Liver (tissue), 9 donors: Measurements from ENCODE around the gene PRKN. TPM values are rescaled to one million over a fixed set of nuclear protein-coding genes. Genes with fewer than 3 reads are reported as not detected.

ENCODE experiments used
- DNase-seq: peaks from one replicate; pipeline ENCODE4 v3.0.0-alpha.2; 2017; ENCODE audit warnings: low spot score
- H3K27ac ChIP-seq, 2 donors: one replicate each; pipeline ENCODE4 v1.7.0; 2013; ENCODE audit warnings: inconsistent platforms in 2 of 2, low read length in 2 of 2, control low read depth in 1 of 2, low read depth in 1 of 2, mild to moderate bottlenecking in 1 of 2
- H3K27me3 ChIP-seq, 4 donors: one replicate each; pipeline versions ENCODE4 v1.6.1 to v1.7.0; 2013; ENCODE audit warnings: low read length in 3 of 4, inconsistent platforms in 1 of 4, mild to moderate bottlenecking in 1 of 4, moderate library complexity in 1 of 4; ENCODE audit not compliant: control insufficient read depth in 4 of 4, insufficient read depth in 4 of 4
- H3K36me3 ChIP-seq, 4 donors: one replicate each; pipeline versions ENCODE4 v1.6.1 to v1.7.0; 2013; ENCODE audit warnings: low read length in 3 of 4, mild to moderate bottlenecking in 3 of 4, low read depth in 1 of 4, moderate library complexity in 1 of 4; ENCODE audit not compliant: control insufficient read depth in 4 of 4, insufficient read depth in 3 of 4
- H3K4me1 ChIP-seq, 4 donors: one replicate each; pipeline versions ENCODE4 v1.6.1 to v1.7.0; 2013; ENCODE audit warnings: low read length in 3 of 4, mild to moderate bottlenecking in 3 of 4, moderate library complexity in 1 of 4; ENCODE audit not compliant: control insufficient read depth in 4 of 4, insufficient read depth in 4 of 4
- H3K4me3 ChIP-seq, 3 donors: one replicate each; pipeline versions ENCODE4 v1.6.1 to v1.7.0; 2013; ENCODE audit warnings: low read length in 3 of 3, control low read depth in 1 of 3, low read depth in 1 of 3, mild to moderate bottlenecking in 1 of 3
- H3K9ac ChIP-seq, 2 donors: one replicate each; pipeline ENCODE4 v1.7.0; 2013; ENCODE audit warnings: low read length in 2 of 2, mild to moderate bottlenecking in 2 of 2, moderate library complexity in 2 of 2, control low read depth in 1 of 2, low read depth in 1 of 2
- H3K9me3 ChIP-seq, 4 donors: one replicate each; pipeline versions ENCODE4 v1.6.1 to v1.7.0; 2013; ENCODE audit warnings: low read length in 3 of 4; ENCODE audit not compliant: control insufficient read depth in 4 of 4
- ATF3 ChIP-seq: IDR thresholded peaks from 2 replicates; pipeline ENCODE4 v1.6.1; 2016; ENCODE audit warnings: antibody characterized with exemption
- EGR1 ChIP-seq, 2 donors: IDR thresholded peaks; 2 replicates each; pipeline ENCODE4 v1.6.1; 2016 to 2018; ENCODE audit warnings: antibody characterized with exemption in 2 of 2, low read depth in 2 of 2
- FOXA1 ChIP-seq: IDR thresholded peaks from 2 replicates; pipeline ENCODE4 v1.6.1; 2016; ENCODE audit warnings: antibody characterized with exemption
- FOXA2 ChIP-seq: IDR thresholded peaks from 2 replicates; pipeline ENCODE4 v1.6.1; 2016; ENCODE audit warnings: antibody characterized with exemption
- GABPA ChIP-seq, 2 donors: IDR thresholded peaks in 1 of 2; conservative IDR thresholded peaks in 1 of 2; 2 replicates each; pipeline ENCODE4 v1.6.1; 2016; ENCODE audit warnings: antibody characterized with exemption in 2 of 2, mild to moderate bottlenecking in 1 of 2, moderate library complexity in 1 of 2
- HNF4A ChIP-seq, 2 donors: conservative IDR thresholded peaks; 2 replicates each; pipeline ENCODE4 v1.6.1; 2016; ENCODE audit warnings: antibody characterized with exemption in 2 of 2, mild to moderate bottlenecking in 2 of 2
- HNF4G ChIP-seq: IDR thresholded peaks from 2 replicates; pipeline ENCODE4 v1.6.1; 2016; ENCODE audit warnings: antibody characterized with exemption
- JUND ChIP-seq, 2 donors: IDR thresholded peaks; 2 replicates each; pipeline ENCODE4 v1.6.1; 2016; ENCODE audit warnings: antibody characterized with exemption in 2 of 2
- NR2F2 ChIP-seq: IDR thresholded peaks from 2 replicates; pipeline ENCODE4 v1.6.1; 2016; ENCODE audit warnings: antibody characterized with exemption
- RAD21 ChIP-seq, 2 donors: IDR thresholded peaks; 2 replicates each; pipeline ENCODE4 v1.6.1; 2016; ENCODE audit warnings: antibody characterized with exemption in 2 of 2, mild to moderate bottlenecking in 2 of 2
- REST ChIP-seq: IDR thresholded peaks from 2 replicates; pipeline ENCODE4 v1.6.1; 2016; ENCODE audit warnings: antibody characterized with exemption, mild to moderate bottlenecking
- RXRA ChIP-seq, 2 donors: IDR thresholded peaks; 2 replicates each; pipeline ENCODE4 v1.6.1; 2017 to 2018; ENCODE audit warnings: antibody characterized with exemption in 2 of 2, mild to moderate bottlenecking in 1 of 2
- SP1 ChIP-seq: IDR thresholded peaks from 2 replicates; pipeline ENCODE4 v1.6.1; 2018; ENCODE audit warnings: antibody characterized with exemption, mild to moderate bottlenecking
- TAF1 ChIP-seq: conservative IDR thresholded peaks from 2 replicates; pipeline ENCODE4 v1.6.1; 2016; ENCODE audit warnings: antibody characterized with exemption, mild to moderate bottlenecking
- YY1 ChIP-seq: IDR thresholded peaks from 2 replicates; pipeline ENCODE4 v1.6.1; 2016; ENCODE audit warnings: antibody characterized with exemption, mild to moderate bottlenecking
- ZBTB33 ChIP-seq: IDR thresholded peaks from 2 replicates; pipeline ENCODE4 v1.6.1; 2016; ENCODE audit warnings: antibody characterized with exemption
- WGBS: extraction: QIAGEN DNeasy Blood & Tissue Kit; methylation state at CpG from one replicate; pipeline ENCODE4 v1.1.7; 2013; 5-methylcytosine and 5-hydroxymethylcytosine counted together
- polyA plus RNA-seq, 2 donors: library from polyadenylated mRNA; stranded (reverse) in 1 of 2; unstranded in 1 of 2; fragments of 200-250 nt in 1 of 2; fragments of >200 nt in 1 of 2; fragmentation: Nextera tagmentation in 1 of 2; extraction: Ambion mirVana in 1 of 2; gene quantifications; one replicate each; pipeline versions ENCODE4 v1.2.1 to v1.2.3, GENCODE V29; 2013 to 2015
- total RNA-seq, 2 donors: library from RNA; depleted of rRNA; stranded (reverse); fragments of >200 nt; gene quantifications; one replicate each; pipeline ENCODE4 v1.2.3, GENCODE V29; 2014
- TF ChIP-seq, protein P1 (sequence below): IDR thresholded peaks from 2 replicates; pipeline ENCODE4 v1.6.1; 2016; ENCODE audit warnings: antibody characterized with exemption
- TF ChIP-seq, protein P2 (sequence below): fragments of 150-350 bp; IDR thresholded peaks from 2 replicates; pipeline ENCODE4 v1.5.1; 2017; ENCODE audit warnings: improper control_type of control experiment, low read depth, low read length; ENCODE audit not compliant: missing input control
- donor health status: healthy.
- donor health status: healthy.
- donor health status: healthy.
- donor health status: healthy.
- donor health status: healthy.

PRKN gene
- total and polyA plus RNA-seq, 4 donors: 0.47 to 4.1 (median 3.2) TPM

GRCh38 chr6:161479376-161479775, 1248.2 kb downstream of the PRKN start:
- no peak overlapping the region for H3K27ac ChIP-seq
- DNase-seq: no peak
- TF ChIP-seq JUND (IDR thresholded peaks at IDR 0.05): no peak
- no peak for TF ChIP-seq GABPA (IDR thresholded peaks at IDR 0.05 in 1 of 2, conservative IDR thresholded peaks at IDR 0.05 in 1 of 2)
- TF ChIP-seq FOXA1: no peak
- H3K27me3 ChIP-seq: no peaks in the 10 kb centered on the region
- no peak overlapping the region for H3K9ac ChIP-seq
- no peaks in the 10 kb centered on the region for H3K9me3 ChIP-seq
- 97% methylated on average over 4 of the region's 4 CpGs for WGBS
- peaks cover 0 to 10% (median 6%) of the 10 kb centered on the region in 4 donors for H3K4me1 ChIP-seq
- no peaks in the 10 kb centered on the region for H3K36me3 ChIP-seq
- no peak overlapping the region for H3K4me3 ChIP-seq

DNA sequence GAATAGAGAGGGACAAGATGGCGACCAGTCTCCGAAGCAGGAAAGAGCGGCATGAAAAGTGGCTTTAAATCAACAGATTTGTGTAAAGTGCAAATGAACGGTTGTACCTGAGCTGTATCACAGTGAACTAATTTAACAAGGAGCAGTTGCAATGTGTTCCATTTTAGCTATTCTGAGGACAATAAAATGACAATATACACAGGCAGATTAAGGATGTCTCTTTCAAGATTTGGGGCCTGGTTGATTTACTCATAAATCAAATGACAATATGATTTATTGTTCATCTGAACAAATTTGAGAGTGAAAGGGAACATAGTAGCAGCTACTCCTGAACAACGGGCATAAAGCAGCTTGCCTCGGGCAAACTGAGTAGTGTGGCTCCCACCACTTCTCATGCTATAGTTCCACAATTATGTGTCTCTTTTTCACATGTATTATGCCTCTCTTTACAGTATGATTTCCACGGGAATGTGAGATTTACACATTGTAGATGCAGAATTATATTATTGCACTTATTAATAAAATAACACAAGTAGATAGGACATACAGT, 1249.6 kb downstream of the PRKN start:
- Histone ChIP-seq H3K9me3 (no peaks in the 10 kb centered on the region), H3K27me3 (no peaks in the 10 kb centered on the region), H3K9ac (no peak overlapping the region), H3K36me3 (no peaks in the 10 kb centered on the region), H3K4me1 (peaks cover 0 to 10% (median 6%) of the 10 kb centered on the region in 4 donors), H3K27ac (no peak overlapping the region), H3K4me3 (no peak overlapping the region)
- DNase-seq: no peak
- WGBS: 93% methylated on average over 7 of the region's 7 CpGs
- TF ChIP-seq SP1: no peak
- no peak for TF ChIP-seq EGR1 (IDR thresholded peaks at IDR 0.05; ENCODE audit: low read depth in 2 of 2)
- TF ChIP-seq NR2F2: no peak
- TF ChIP-seq FOXA2: no peak
- no peak for TF ChIP-seq JUND (IDR thresholded peaks at IDR 0.05)
- TF ChIP-seq FOXA1: no peak
- no peak for TF ChIP-seq YY1
- TF ChIP-seq HNF4A (conservative IDR thresholded peaks at IDR 0.05): no peak
- no peak for TF ChIP-seq RXRA (IDR thresholded peaks at IDR 0.05)
- TF ChIP-seq, protein P1, sequence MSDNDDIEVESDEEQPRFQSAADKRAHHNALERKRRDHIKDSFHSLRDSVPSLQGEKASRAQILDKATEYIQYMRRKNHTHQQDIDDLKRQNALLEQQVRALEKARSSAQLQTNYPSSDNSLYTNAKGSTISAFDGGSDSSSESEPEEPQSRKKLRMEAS: no peak
- no peak for TF ChIP-seq TAF1
- no peak for TF ChIP-seq HNF4G
- no peak for TF ChIP-seq ATF3
- no peak for TF ChIP-seq REST
- TF ChIP-seq, protein P2, sequence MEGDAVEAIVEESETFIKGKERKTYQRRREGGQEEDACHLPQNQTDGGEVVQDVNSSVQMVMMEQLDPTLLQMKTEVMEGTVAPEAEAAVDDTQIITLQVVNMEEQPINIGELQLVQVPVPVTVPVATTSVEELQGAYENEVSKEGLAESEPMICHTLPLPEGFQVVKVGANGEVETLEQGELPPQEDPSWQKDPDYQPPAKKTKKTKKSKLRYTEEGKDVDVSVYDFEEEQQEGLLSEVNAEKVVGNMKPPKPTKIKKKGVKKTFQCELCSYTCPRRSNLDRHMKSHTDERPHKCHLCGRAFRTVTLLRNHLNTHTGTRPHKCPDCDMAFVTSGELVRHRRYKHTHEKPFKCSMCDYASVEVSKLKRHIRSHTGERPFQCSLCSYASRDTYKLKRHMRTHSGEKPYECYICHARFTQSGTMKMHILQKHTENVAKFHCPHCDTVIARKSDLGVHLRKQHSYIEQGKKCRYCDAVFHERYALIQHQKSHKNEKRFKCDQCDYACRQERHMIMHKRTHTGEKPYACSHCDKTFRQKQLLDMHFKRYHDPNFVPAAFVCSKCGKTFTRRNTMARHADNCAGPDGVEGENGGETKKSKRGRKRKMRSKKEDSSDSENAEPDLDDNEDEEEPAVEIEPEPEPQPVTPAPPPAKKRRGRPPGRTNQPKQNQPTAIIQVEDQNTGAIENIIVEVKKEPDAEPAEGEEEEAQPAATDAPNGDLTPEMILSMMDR: no peak
- TF ChIP-seq GABPA (IDR thresholded peaks at IDR 0.05 in 1 of 2, conservative IDR thresholded peaks at IDR 0.05 in 1 of 2): no peak
- TF ChIP-seq RAD21 (IDR thresholded peaks at IDR 0.05): no peak
- TF ChIP-seq ZBTB33: no peak
